GM06990 (cell line): Measurements from ENCODE around the gene C6orf89.

Experiments
- DNase-seq: peaks from one replicate; pipeline ENCODE4 v3.0.0-alpha.2; 2011; ENCODE audit not compliant: insufficient read length; ENCODE audit errors: extremely low read depth
- H3K27me3 ChIP-seq: replicated peaks from 2 replicates; pipeline ENCODE4 v1.6.0; 2011; ENCODE audit warnings: low read length; ENCODE audit not compliant: control insufficient read depth, insufficient read depth
- H3K36me3 ChIP-seq: 2 replicates; pipeline ENCODE4 v1.5.1; 2011; ENCODE audit warnings: low read length; ENCODE audit not compliant: control insufficient read depth, insufficient read depth
- H3K4me3 ChIP-seq: replicated peaks from 2 replicates; pipeline ENCODE4 v1.5.1; 2011; ENCODE audit warnings: low read depth, mild to moderate bottlenecking, control low read depth, low read length
- TF ChIP-seq, protein P1 (sequence below): IDR thresholded peaks from 2 replicates; pipeline ENCODE4 v1.5.1; 2011; ENCODE audit warnings: low read length, control low read depth, mild to moderate bottlenecking, inconsistent platforms; ENCODE audit not compliant: insufficient read depth, poor library complexity, severe bottlenecking

The C6orf89 gene

GRCh38 chr6:36973190-36973589 lies 87.4 kb downstream of the C6orf89 start:
- no peak overlapping the region for H3K4me3 ChIP-seq
- TF ChIP-seq, protein P1, sequence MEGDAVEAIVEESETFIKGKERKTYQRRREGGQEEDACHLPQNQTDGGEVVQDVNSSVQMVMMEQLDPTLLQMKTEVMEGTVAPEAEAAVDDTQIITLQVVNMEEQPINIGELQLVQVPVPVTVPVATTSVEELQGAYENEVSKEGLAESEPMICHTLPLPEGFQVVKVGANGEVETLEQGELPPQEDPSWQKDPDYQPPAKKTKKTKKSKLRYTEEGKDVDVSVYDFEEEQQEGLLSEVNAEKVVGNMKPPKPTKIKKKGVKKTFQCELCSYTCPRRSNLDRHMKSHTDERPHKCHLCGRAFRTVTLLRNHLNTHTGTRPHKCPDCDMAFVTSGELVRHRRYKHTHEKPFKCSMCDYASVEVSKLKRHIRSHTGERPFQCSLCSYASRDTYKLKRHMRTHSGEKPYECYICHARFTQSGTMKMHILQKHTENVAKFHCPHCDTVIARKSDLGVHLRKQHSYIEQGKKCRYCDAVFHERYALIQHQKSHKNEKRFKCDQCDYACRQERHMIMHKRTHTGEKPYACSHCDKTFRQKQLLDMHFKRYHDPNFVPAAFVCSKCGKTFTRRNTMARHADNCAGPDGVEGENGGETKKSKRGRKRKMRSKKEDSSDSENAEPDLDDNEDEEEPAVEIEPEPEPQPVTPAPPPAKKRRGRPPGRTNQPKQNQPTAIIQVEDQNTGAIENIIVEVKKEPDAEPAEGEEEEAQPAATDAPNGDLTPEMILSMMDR: no peak
- peaks cover 71% of the 10 kb centered on the region for H3K36me3 ChIP-seq
- H3K27me3 ChIP-seq: no peaks in the 10 kb centered on the region
- no peak for DNase-seq

DNA sequence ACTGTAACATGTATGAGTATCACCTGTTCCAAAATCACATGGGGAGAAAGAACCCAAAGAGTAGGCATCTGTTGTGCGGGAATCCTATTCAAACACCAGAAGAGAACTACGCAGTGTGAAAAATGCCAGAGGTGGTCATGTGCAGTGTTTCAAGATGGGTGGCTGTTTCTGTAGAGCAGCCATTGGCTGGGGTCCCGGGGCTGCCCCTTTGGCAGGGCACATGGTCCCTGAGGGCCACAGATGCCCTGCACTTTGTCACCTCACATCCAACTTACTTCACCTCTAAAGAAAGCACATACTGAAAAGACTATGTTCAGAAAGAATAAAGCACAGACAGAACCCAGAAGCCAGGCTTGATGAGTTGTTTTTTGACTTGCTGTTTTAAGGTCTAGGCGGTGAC lies 87.9 kb downstream of the C6orf89 start:
- Histone ChIP-seq H3K4me3 (no peak overlapping the region), H3K36me3 (peaks cover 72% of the 10 kb centered on the region), H3K27me3 (no peaks in the 10 kb centered on the region)
- TF ChIP-seq, protein P1: no peak
- no peak for DNase-seq

GRCh38 chr6:36975231-36976006 lies 89.7 kb downstream of the C6orf89 start:
- Histone ChIP-seq H3K4me3 (no peak overlapping the region), H3K36me3 (peaks cover 62% of the 10 kb centered on the region), H3K27me3 (no peaks in the 10 kb centered on the region)
- no peak for DNase-seq
- TF ChIP-seq, protein P1: no peak

DNA sequence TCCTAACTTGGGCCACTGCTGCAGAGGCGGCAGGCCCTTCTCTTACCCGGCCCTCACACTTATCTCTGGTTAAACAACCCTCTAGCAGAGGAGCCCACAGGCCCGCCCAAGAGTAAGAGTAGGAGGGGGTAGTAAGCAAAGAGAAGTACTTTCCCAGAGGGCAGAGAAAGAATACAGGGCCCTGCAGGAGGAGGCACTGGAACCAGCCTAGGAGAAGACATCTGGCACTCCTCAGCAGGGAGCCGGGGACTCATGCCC lies 90.2 kb downstream of the C6orf89 start:
- no peak for DNase-seq
- no peaks in the 10 kb centered on the region for H3K27me3 ChIP-seq
- TF ChIP-seq, protein P1: no peak
- H3K36me3 ChIP-seq: peaks cover 59% of the 10 kb centered on the region
- H3K4me3 ChIP-seq: no peak overlapping the region

DNA sequence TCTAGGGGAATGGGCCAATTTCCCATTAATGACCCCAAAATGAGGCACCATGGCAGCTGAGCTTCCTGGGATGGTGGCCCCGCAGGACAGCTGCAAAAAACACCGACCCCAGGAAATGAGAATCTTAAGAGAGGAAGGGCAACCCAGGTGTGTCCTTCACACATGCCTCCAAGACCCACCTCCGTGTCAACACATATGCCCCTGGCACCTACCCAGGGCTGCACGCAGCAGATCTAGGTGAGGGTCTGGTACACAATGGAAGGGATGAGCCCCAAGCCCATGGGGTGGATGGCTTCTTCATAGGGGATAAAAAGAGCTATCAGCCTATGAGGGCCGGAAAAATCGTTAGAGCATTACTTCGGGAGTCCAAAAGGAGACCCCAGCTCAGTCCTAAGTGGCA lies 90.8 kb downstream of the C6orf89 start:
- TF ChIP-seq, protein P1: no peak
- Histone ChIP-seq H3K36me3 (peaks cover 59% of the 10 kb centered on the region), H3K27me3 (no peaks in the 10 kb centered on the region), H3K4me3 (no peak overlapping the region)
- no peak for DNase-seq

DNA sequence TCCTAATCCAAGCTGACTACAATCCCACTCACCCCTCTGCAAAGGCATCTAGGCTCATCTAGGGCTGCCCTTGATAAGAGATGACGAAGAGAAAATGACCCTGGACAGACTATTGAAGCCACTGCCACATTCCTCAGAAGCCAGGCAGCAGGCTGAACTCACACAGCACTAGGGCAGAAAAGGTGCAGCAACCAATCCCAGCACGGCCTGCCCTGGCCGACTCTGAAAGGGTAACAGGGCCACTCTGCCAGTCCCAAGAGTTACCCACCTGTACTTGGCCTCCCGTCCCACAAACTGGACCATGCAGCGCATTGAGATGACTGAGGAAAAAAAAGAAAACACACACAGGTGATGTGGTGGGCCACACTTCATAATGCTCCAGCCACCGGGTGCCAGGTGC lies 91.2 kb downstream of the C6orf89 start:
- DNase-seq: no peak
- peaks cover 56% of the 10 kb centered on the region for H3K36me3 ChIP-seq
- TF ChIP-seq, protein P1: no peak
- no peaks in the 10 kb centered on the region for H3K27me3 ChIP-seq
- H3K4me3 ChIP-seq: no peak overlapping the region
